Measurements from ENCODE around the gene CLDN15. TPM values are rescaled to one million over a fixed set of nuclear protein-coding genes. Genes with fewer than 3 reads are reported as not detected.

The CLDN15 gene
- total and polyA plus RNA-seq, 11 donors, result 1.4 to 37.6 (median 2.2) TPM

DNA sequence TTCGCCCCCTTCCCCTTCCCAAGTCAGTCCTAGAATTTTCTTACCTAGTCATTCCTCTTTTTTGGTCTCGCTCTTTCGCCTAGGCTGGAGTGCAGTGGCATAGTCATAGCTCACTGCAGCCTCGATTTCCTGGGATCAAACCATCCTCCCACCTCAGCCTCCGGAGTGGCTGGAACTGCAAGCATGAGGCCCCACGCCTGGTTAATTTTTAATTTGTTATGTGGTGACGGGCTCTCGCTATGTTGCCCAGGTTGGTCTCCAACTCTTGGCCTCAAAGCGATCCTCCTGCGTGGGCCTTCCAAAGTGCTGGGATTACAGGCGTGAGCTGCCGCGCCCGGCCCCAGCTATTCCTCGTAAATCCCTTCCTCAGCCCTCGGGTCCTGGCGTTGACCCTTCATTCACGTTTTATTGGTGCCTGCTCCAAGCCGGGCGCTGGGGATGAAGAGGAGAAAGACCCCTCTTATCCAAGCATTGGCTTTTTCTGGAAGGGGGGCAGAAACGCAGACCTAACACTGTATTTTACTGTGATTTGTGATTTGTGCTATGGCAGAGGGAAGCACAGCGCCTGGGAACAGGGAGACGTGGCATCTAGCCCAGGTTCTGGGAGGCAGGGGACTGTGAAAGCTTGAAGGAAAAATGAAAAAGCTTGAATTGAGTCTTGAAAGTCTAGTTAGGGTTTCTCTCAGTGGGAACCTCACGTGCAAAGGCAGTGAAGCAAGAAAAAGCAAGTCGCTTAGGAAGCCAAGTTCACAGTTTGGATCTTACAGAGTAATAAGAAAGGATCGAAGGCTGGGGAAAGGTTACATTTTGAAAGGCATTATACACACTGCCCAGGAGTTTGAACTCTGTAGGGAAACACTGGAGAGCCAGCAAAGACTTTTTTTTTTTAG, 19.1 kb downstream of the CLDN15 start:
- TF ChIP-seq POLR2A (IDR thresholded peaks at IDR 0.05), result no peak
- TF ChIP-seq, protein P1, sequence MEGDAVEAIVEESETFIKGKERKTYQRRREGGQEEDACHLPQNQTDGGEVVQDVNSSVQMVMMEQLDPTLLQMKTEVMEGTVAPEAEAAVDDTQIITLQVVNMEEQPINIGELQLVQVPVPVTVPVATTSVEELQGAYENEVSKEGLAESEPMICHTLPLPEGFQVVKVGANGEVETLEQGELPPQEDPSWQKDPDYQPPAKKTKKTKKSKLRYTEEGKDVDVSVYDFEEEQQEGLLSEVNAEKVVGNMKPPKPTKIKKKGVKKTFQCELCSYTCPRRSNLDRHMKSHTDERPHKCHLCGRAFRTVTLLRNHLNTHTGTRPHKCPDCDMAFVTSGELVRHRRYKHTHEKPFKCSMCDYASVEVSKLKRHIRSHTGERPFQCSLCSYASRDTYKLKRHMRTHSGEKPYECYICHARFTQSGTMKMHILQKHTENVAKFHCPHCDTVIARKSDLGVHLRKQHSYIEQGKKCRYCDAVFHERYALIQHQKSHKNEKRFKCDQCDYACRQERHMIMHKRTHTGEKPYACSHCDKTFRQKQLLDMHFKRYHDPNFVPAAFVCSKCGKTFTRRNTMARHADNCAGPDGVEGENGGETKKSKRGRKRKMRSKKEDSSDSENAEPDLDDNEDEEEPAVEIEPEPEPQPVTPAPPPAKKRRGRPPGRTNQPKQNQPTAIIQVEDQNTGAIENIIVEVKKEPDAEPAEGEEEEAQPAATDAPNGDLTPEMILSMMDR (IDR thresholded peaks at IDR 0.05), result no peak
- Histone ChIP-seq H3K27ac (peak overlapping the region in 11 of 12 donors; percentile 82 to 97 (median 91)), H3K27me3 (no peaks in the 10 kb centered on the region), H3K36me3 (peaks cover 0 to 48% (median 27%) of the 10 kb centered on the region in 9 donors), H3K4me1 (peaks cover 4 to 48% (median 31%) of the 10 kb centered on the region in 12 donors), H3K4me3 (peak overlapping the region; percentile 53 to 95 (median 80)), H3K9me3 (no peaks in the 10 kb centered on the region)
- 9 to 11% (median 10%) methylated on average over 26 of the region's 26 CpGs for WGBS, 4 donors
- intact Hi-C loops (cut with DNase I), result loop anchor here in 6 of 10 donors (2.0 to 10.0 kb wide), 4 partner anchors 20 to 66 kb away; partner anchors contain the start of gene FIS1 (in 2 of the 6)
- DNase-seq (no peak), ATAC-seq (peak in 1 of 4 donors; percentile 0)

DNA sequence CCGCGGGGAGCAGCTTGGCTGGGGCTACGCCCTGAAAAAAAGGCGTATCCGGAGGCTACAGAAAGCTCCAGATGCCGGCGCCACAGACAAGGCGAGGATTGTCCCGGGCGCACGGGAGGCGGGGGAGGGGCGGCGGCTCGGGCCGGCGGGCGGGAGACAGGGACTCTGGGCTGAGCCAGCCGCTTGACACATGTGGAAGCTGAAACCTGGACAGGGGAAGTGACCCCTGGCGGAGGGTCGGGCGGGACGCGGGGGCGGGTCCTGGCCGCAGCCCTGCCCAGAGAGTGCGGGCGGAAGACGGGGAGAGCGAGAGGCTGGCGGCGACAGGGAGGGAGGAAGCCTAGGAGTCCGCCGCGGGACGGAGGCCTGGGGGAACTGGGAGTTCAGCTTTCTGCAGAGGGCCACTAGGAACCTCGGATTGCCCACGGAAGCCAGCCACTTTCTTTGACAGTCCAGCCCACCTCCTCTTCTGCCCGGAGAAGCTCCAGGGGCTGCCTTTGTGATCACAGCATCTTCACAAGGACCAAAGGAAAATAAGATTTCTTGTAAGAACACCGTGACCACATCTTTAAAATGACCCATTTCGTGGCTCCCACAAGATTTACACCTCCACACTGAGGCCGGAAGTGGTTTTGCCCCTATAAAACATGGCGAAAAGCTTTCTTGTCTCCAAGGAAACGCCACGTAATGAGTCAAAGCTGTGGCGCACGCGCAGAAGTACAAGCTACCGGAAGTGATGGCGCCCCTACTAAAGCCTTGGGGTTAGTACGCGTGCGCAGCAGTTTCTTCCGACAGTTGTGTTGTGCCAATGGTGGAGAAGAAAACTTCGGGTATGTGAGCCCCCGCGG, 20.0 kb downstream of the CLDN15 start, which contains the start of the genes PLOD3 and ZNHIT1:
PLOD3 (minus strand) TSS at position 194 of the 848 bp plus-strand sequence. CDS start 307 bp downstream, outside the sequence.
ZNHIT1 (plus strand) TSS at position 778 of the 848 bp plus-strand sequence; CDS start at position 809, 31 bp downstream.
- ATAC-seq, result peak; percentile 91 to 96 (median 94)
- H3K4me1 ChIP-seq, result peaks cover 4 to 48% (median 31%) of the 10 kb centered on the region in 12 donors
- H3K9me3 ChIP-seq, result no peaks in the 10 kb centered on the region
- intact Hi-C loops (cut with DNase I), result loop anchor here in 9 of 10 donors (1.0 to 10.0 kb wide), 5 partner anchors 21 to 67 kb away; partner anchors contain the start of gene FIS1 (in 3 of the 9)
- H3K4me3 ChIP-seq, result peak within 1 kb of the TSS; percentile 53 to 95 (median 80)
- H3K27me3 ChIP-seq, result no peaks in the 10 kb centered on the region
- H3K27ac ChIP-seq, result peak within 1 kb of the TSS; percentile 82 to 97 (median 90)
- DNase-seq, result peak; percentile 96 to 99 (median 97)
- 1% methylated on average over 30 to 57 of the region's 57 CpGs for WGBS, 4 donors
- TF ChIP-seq, protein P1 (IDR thresholded peaks at IDR 0.05), result peak in 9 of 12 donors; percentile 9 to 53 (median 23)
- TF ChIP-seq POLR2A (IDR thresholded peaks at IDR 0.05), result peak in 1 of 2 donors; percentile 37
- peaks cover 0 to 48% (median 27%) of the 10 kb centered on the region in 9 donors for H3K36me3 ChIP-seq

DNA sequence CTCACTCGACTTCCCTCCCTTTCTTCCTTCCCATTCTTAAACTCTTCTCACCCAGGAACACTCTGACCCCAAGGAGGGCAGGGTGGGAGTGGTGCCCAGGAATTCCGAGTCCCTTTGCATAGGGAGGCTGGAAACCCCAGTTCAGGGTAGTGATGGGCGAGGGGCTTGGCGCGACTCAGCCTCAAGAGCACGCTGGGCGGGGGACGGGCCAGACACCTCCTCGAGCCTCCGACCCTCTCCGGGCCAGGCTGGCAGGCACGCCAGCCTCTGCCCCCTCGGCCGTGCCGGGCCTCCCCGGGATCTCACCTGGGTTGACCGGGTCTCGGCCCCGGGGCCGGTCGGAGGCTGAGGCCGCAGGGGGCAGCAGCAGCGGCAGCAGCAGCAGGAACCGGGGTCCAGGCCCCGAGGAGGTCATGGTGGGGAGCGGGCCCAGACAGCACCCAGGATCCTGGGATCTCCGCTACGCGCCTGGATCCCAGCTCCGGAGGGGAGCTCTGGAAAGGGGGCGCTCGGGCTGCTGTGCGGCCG, 20.7 kb downstream of the CLDN15 start:
- peaks cover 4 to 48% (median 31%) of the 10 kb centered on the region in 12 donors for H3K4me1 ChIP-seq
- WGBS, 4 donors, result 1% methylated on average over 18 to 34 of the region's 34 CpGs
- H3K9me3 ChIP-seq, result no peaks in the 10 kb centered on the region
- intact Hi-C loops (cut with DNase I), result loop anchor here in 7 of 10 donors (1.0 to 10.0 kb wide), 4 partner anchors 27 to 68 kb away; partner anchors contain the start of gene FIS1 (in 1 of the 7)
- H3K4me3 ChIP-seq, result peak overlapping the region; percentile 53 to 95 (median 80)
- peaks cover 0 to 51% (median 31%) of the 10 kb centered on the region in 9 donors for H3K36me3 ChIP-seq
- TF ChIP-seq, protein P1 (IDR thresholded peaks at IDR 0.05), result no peak
- H3K27me3 ChIP-seq, result no peaks in the 10 kb centered on the region
- H3K27ac ChIP-seq, result peak overlapping the region in 11 of 12 donors; percentile 82 to 97 (median 91)
- no peak for DNase-seq
- ATAC-seq, result peak in 1 of 4 donors; percentile 4
